Vagina (tissue), 2 donors: ENCODE measurements around the gene MYO3B. TPM values are rescaled to one million over a fixed set of nuclear protein-coding genes. Genes with fewer than 3 reads are reported as not detected.

Experiments used
- DNase-seq, 2 donors: peaks; one replicate each; pipeline ENCODE4 v3.0.0-alpha.2; 2017; ENCODE audit errors: extremely low spot score in 2 of 2
- H3K27ac ChIP-seq: fragments of 200-600 bp; sonication (generic); one replicate; pipeline ENCODE4 v1.5.1; 2019
- H3K27me3 ChIP-seq: fragments of 200-600 bp; sonication (generic); one replicate; pipeline ENCODE4 v1.5.1; 2019
- H3K36me3 ChIP-seq, 2 donors: fragments of 200-600 bp; sonication (generic); one replicate each; pipeline ENCODE4 v1.5.1; 2017 to 2019
- H3K4me1 ChIP-seq: fragments of 200-600 bp; sonication (generic); one replicate; pipeline ENCODE4 v1.5.1; 2019
- H3K4me3 ChIP-seq, 2 donors: fragments of 200-600 bp; sonication (generic); 1 replicate in 1 of 2; 2 replicates in 1 of 2; pipeline ENCODE4 v1.5.1; 2016 to 2019
- H3K9me3 ChIP-seq: fragments of 200-600 bp; sonication (generic); one replicate; pipeline ENCODE4 v1.5.1; 2019
- CTCF ChIP-seq, 3 experiments: fragments of 450-650 bp in 2 of 3; fragments of 200-600 bp in 1 of 3; sonication (generic) in 1 of 3; IDR thresholded peaks; one replicate each; pipeline ENCODE4 v1.5.1; 2017 to 2019; ENCODE audit warnings: antibody characterized with exemption in 3 of 3, mild to moderate bottlenecking in 2 of 3, moderate library complexity in 2 of 3
- POLR2A ChIP-seq, 2 donors: fragments of 450-650 bp; IDR thresholded peaks; one replicate each; pipeline ENCODE4 v1.6.1; 2017; ENCODE audit warnings: antibody characterized with exemption in 2 of 2, mild to moderate bottlenecking in 2 of 2, moderate library complexity in 2 of 2
- POLR2AphosphoS5 ChIP-seq, 2 donors: sonication (generic); formaldehyde crosslinking; IDR thresholded peaks; one replicate each; pipeline ENCODE4 v1.9.0; 2017; ENCODE audit warnings: antibody characterized with exemption in 2 of 2, mild to moderate bottlenecking in 2 of 2, low read depth in 1 of 2; ENCODE audit not compliant: insufficient read depth in 1 of 2
- intact Hi-C: fragments of 100-400 bp; cut with DNase I; formaldehyde crosslinking; loops from one replicate; pipeline ENCODE4 v1.15.1; 2023
- total RNA-seq: library from RNA; depleted of rRNA; stranded (reverse); fragments of >200 nt; gene quantifications from one replicate; pipeline ENCODE4 v1.2.3, GENCODE V29; 2016

The MYO3B gene
- total RNA-seq, 1 donor from 2014 or later: 0.49 TPM

- no peak for TF ChIP-seq CTCF (IDR thresholded peaks at IDR 0.05)
- TF ChIP-seq POLR2A (IDR thresholded peaks at IDR 0.05): no peak
- no peak for TF ChIP-seq POLR2AphosphoS5 (IDR thresholded peaks at IDR 0.05; ENCODE audit: insufficient read depth in 1 of 2, low read depth in 1 of 2)
- H3K27ac ChIP-seq: no peak overlapping the region
- intact Hi-C loops: no loop called here
- DNase-seq: no peak
- H3K9me3 ChIP-seq: no peaks in the 10 kb centered on the region
- H3K36me3 ChIP-seq: no peaks in the 10 kb centered on the region
- H3K27me3 ChIP-seq: no peaks in the 10 kb centered on the region
- H3K4me3 ChIP-seq: no peak overlapping the region
- H3K4me1 ChIP-seq: no peaks in the 10 kb centered on the region
Observed at GRCh38 chr2:170196963-170197362, 19.0 kb downstream of the MYO3B start.

- no peak for DNase-seq
- Histone ChIP-seq H3K9me3 (no peaks in the 10 kb centered on the region), H3K27me3 (no peaks in the 10 kb centered on the region), H3K36me3 (no peaks in the 10 kb centered on the region), H3K27ac (no peak overlapping the region), H3K4me3 (no peak overlapping the region), H3K4me1 (no peaks in the 10 kb centered on the region)
- intact Hi-C loops: no loop called here
- TF ChIP-seq CTCF (IDR thresholded peaks at IDR 0.05) (no peak), POLR2AphosphoS5 (IDR thresholded peaks at IDR 0.05; ENCODE audit: insufficient read depth in 1 of 2, low read depth in 1 of 2) (no peak), POLR2A (IDR thresholded peaks at IDR 0.05) (no peak)
Observed at GRCh38 chr2:170201275-170201674, 23.3 kb downstream of the MYO3B start.

- intact Hi-C loops: no loop called here
- no peaks in the 10 kb centered on the region for H3K27me3 ChIP-seq
- TF ChIP-seq POLR2AphosphoS5 (IDR thresholded peaks at IDR 0.05; ENCODE audit: insufficient read depth in 1 of 2, low read depth in 1 of 2) (no peak), CTCF (IDR thresholded peaks at IDR 0.05) (no peak), POLR2A (IDR thresholded peaks at IDR 0.05) (no peak)
- DNase-seq: no peak
- no peak overlapping the region for H3K27ac ChIP-seq
- no peaks in the 10 kb centered on the region for H3K4me1 ChIP-seq
- no peak overlapping the region for H3K4me3 ChIP-seq
- no peaks in the 10 kb centered on the region for H3K36me3 ChIP-seq
- no peaks in the 10 kb centered on the region for H3K9me3 ChIP-seq
Observed at GRCh38 chr2:170201734-170202393, 23.9 kb downstream of the MYO3B start.

- Histone ChIP-seq H3K36me3 (no peaks in the 10 kb centered on the region), H3K4me1 (no peaks in the 10 kb centered on the region), H3K4me3 (no peak overlapping the region), H3K9me3 (no peaks in the 10 kb centered on the region), H3K27me3 (no peaks in the 10 kb centered on the region), H3K27ac (no peak overlapping the region)
- TF ChIP-seq POLR2AphosphoS5 (IDR thresholded peaks at IDR 0.05; ENCODE audit: insufficient read depth in 1 of 2, low read depth in 1 of 2) (no peak), CTCF (IDR thresholded peaks at IDR 0.05) (no peak), POLR2A (IDR thresholded peaks at IDR 0.05) (no peak)
- intact Hi-C loops: no loop called here
- no peak for DNase-seq
Observed at GRCh38 chr2:170202437-170202836, 24.5 kb downstream of the MYO3B start.

GRCh38 chr2:170204298-170204951, 26.5 kb downstream of the MYO3B start:
- H3K27ac ChIP-seq: no peak overlapping the region
- DNase-seq: no peak
- H3K9me3 ChIP-seq: no peaks in the 10 kb centered on the region
- H3K4me3 ChIP-seq: no peak overlapping the region
- H3K4me1 ChIP-seq: no peaks in the 10 kb centered on the region
- TF ChIP-seq POLR2A (IDR thresholded peaks at IDR 0.05) (no peak), POLR2AphosphoS5 (IDR thresholded peaks at IDR 0.05; ENCODE audit: insufficient read depth in 1 of 2, low read depth in 1 of 2) (no peak), CTCF (IDR thresholded peaks at IDR 0.05) (no peak)
- H3K36me3 ChIP-seq: no peaks in the 10 kb centered on the region
- intact Hi-C loops: no loop called here
- H3K27me3 ChIP-seq: no peaks in the 10 kb centered on the region
